ENCODE results near the gene AKAP13.

- no peak for TF ChIP-seq RXRA (IDR thresholded peaks at IDR 0.05; ENCODE audit: borderline replicate concordance, low read depth)
- TF ChIP-seq CTCF (IDR thresholded peaks at IDR 0.05) = no peak
- TF ChIP-seq USF1 (IDR thresholded peaks at IDR 0.05; ENCODE audit: borderline replicate concordance, low read depth) = no peak
These were observed 375.1 kb downstream of the AKAP13 start for GRCh38 chr15:85755471-85755870.

Data from SK-N-SH (cell line).